ENCODE data around the gene SLC26A1.

SLC26A1 gene

DNA sequence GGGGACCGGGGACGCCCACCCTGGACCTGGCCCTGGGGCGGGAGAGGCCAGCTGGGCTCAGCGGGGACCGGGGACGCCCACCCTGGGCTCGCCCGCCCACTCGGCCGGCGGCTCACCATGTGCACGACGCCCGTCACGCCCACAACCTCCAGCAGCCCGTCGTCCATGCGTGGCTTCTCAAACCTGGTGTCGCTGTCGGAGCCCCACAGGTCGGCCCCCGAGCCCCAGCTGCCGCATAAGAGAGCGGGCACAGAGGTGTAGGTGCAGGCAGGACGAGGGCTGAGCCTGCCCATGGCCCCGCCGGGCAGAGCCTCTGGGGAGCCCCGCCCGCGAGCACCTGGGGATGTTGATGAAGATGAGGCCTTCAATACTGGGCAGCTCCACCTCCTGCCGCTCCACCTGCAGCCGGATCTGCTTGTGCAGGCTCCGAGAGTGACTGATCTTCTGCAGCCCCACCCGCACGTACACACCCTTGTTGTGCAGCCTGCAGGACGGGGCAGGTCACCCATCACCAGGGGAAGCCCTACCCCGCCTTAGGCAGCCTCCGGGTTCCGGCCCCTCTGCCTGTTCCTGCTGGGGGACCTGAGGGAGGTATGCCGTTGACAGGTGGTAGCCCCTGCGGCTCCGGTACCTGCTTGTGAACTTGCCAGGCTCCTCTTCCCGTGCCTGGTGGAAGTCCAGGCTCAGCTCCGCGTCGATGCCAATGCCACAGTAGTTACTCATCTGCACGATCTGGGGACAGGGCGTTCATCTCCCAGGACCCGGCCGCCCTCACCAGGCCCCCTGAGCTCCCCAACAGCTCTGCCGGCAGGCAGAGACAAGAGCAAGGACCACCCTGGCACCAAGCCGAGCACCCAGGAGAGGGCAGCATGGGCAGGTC, 31.6 kb downstream of the SLC26A1 start:
- Histone ChIP-seq H3K4me3 (ENCODE audit: low read depth in 1 of 2, low read length in 2 of 2) (no peak overlapping the region), H3K9ac (ENCODE audit: low read length) (no peak overlapping the region), H3K27ac (ENCODE audit: low read depth, low read length) (no peak overlapping the region), H3K27me3 (ENCODE audit: control insufficient read depth in 1 of 2, insufficient read depth in 2 of 2, low read length in 2 of 2) (no peaks in the 10 kb centered on the region), H3K9me3 (ENCODE audit: low read length) (no peaks in the 10 kb centered on the region), H3K4me1 (ENCODE audit: insufficient read depth, low read length) (no peaks in the 10 kb centered on the region), H3K36me3 (ENCODE audit: insufficient read depth, low read length) (peaks cover 12% of the 10 kb centered on the region)

DNA sequence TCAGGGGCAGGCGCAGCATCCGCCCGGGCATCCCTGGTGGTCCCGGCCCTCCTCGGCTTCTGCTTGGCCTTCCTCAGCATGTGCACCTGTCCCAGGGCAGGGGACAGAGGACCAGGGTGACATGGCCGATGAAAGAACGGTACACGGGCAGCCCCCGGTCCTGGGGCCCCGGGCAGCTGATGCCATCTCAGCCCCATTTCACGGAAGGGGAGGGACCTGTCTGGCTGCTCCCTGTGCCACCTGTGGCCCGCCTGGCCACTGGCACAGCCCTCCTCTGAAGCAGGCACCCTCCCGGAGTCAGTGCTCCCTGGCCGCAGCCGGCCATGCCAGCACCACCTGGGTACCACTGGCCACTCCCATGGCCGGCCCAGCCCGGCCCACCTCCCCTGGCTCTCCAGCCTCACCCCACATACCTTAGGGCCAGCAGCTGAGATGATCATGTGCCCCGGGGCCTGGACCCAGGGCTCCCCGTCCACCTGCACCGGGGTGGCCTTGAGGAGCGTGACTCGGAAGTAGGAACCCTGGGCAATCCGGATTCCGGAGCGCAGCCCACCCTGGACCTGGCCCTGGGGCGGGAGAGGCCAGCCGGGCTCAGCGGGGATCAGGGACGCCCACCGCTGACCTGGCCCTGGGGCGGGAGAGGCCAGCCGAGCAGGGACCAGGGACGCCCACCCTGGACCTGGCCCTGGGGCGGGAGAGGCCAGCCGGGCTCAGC, 32.4 kb downstream of the SLC26A1 start:
- Histone ChIP-seq H3K27me3 (ENCODE audit: control insufficient read depth in 1 of 2, insufficient read depth in 2 of 2, low read length in 2 of 2) (no peaks in the 10 kb centered on the region), H3K9me3 (ENCODE audit: low read length) (no peaks in the 10 kb centered on the region), H3K27ac (ENCODE audit: low read depth, low read length) (no peak overlapping the region), H3K4me3 (ENCODE audit: low read depth in 1 of 2, low read length in 2 of 2) (no peak overlapping the region), H3K36me3 (ENCODE audit: insufficient read depth, low read length) (peaks cover 12% of the 10 kb centered on the region), H3K4me1 (ENCODE audit: insufficient read depth, low read length) (no peaks in the 10 kb centered on the region), H3K9ac (ENCODE audit: low read length) (no peak overlapping the region)

DNA sequence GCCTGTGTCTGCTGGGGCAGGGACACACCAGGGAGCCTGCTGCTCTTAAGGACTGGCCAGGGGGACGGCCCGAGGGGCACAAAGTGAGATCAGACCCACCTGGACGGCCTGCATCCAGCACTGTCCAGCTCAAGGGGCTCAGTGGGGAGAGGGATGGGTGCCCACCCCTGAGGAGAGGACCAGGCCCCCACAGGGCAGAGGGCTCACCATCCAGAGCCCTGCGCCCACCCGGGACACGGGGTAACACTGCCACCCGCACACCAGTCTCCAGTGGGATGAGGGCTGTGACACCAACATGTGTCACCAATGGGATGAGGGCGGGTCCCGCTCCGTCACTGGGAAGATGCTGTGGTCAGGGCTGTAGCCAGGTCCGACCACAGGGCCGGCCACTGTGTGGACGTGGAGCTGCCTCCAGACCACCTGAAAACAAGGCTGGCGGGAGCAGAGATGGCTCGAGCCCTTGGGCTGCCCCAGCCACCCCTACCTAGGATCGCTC, 33.0 kb downstream of the SLC26A1 start:
- Histone ChIP-seq H3K4me3 (ENCODE audit: low read depth in 1 of 2, low read length in 2 of 2) (no peak overlapping the region), H3K9ac (ENCODE audit: low read length) (no peak overlapping the region), H3K27ac (ENCODE audit: low read depth, low read length) (no peak overlapping the region), H3K36me3 (ENCODE audit: insufficient read depth, low read length) (peaks cover 10% of the 10 kb centered on the region), H3K4me1 (ENCODE audit: insufficient read depth, low read length) (no peaks in the 10 kb centered on the region), H3K27me3 (ENCODE audit: control insufficient read depth in 1 of 2, insufficient read depth in 2 of 2, low read length in 2 of 2) (no peaks in the 10 kb centered on the region), H3K9me3 (ENCODE audit: low read length) (no peaks in the 10 kb centered on the region)

DNA sequence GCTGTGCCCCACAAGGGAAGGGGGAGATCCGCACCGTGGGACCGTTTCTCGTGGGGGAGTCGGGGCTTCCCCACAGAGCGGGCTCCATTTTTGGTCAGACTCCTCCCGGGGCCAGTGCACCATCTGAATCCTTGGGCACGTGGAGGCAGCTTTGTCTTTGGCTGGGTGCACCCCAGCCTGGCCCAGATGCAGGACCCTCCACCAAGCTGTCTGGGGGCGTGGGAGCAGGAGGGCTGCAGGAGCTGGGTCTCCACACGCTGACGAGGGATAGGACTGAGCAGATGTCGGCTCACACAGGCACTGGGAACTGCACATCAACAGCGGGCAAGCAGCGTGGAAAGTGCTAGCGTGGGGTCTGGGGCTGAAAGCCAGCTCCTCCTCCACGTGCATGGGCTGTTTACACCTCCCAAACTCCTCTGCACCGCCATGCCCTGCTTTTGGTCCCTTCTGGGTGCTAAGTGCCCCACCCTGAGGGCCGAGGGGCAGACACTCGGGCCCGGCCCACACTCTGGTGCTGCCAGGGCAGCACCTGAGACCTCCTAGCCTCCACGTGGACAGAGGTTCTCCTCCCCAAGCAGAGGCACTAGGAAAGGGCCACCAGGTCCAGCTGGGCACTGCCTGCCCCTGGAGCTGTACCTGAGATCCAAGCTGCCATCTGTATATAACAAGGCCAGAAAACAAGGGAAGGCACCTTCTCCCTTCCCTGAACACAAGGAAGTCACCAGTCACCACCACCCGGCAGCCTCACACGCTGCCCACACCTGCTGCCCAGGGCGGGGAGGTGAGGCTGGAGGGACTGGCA, 33.7 kb downstream of the SLC26A1 start:
- Histone ChIP-seq H3K27me3 (ENCODE audit: control insufficient read depth in 1 of 2, insufficient read depth in 2 of 2, low read length in 2 of 2) (no peaks in the 10 kb centered on the region), H3K4me1 (ENCODE audit: insufficient read depth, low read length) (no peaks in the 10 kb centered on the region), H3K9me3 (ENCODE audit: low read length) (no peaks in the 10 kb centered on the region), H3K9ac (ENCODE audit: low read length) (no peak overlapping the region), H3K4me3 (ENCODE audit: low read depth in 1 of 2, low read length in 2 of 2) (no peak overlapping the region), H3K36me3 (ENCODE audit: insufficient read depth, low read length) (peaks cover 16% of the 10 kb centered on the region), H3K27ac (ENCODE audit: low read depth, low read length) (no peak overlapping the region)

DNA sequence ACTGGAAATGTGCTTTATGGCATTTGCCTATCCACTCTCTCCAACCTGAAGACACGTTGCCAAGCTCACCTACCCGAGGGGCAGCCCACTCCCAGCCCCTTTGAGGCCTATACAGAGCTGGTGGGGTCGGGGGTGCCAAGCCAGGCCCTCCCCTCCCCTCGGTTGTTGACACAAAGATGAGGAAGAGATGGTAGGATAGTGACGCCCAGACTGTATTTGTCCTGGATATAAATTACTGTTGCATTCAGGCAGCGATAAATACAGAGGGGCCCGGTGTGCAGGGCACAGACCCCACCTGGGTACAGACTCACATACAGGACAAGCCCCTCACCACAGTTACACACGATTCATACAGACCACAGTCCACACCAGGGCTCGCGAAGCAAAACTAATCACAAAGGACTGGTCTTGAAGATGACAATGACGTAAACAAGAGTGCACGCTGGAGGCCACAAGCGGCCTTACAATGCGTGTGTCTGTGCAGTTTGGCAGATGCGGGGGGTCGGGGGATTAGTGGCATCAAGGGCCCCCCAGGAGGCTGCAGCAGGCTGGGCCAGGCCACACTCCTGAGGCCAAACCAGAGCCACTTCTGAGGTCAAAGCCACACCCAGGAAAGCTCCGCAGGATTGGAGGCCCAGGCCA, 34.4 kb downstream of the SLC26A1 start:
- Histone ChIP-seq H3K4me3 (ENCODE audit: low read depth in 1 of 2, low read length in 2 of 2) (no peak overlapping the region), H3K36me3 (ENCODE audit: insufficient read depth, low read length) (peaks cover 17% of the 10 kb centered on the region), H3K9ac (ENCODE audit: low read length) (no peak overlapping the region), H3K9me3 (ENCODE audit: low read length) (no peaks in the 10 kb centered on the region), H3K27ac (ENCODE audit: low read depth, low read length) (no peak overlapping the region), H3K27me3 (ENCODE audit: control insufficient read depth in 1 of 2, insufficient read depth in 2 of 2, low read length in 2 of 2) (no peaks in the 10 kb centered on the region), H3K4me1 (ENCODE audit: insufficient read depth, low read length) (no peaks in the 10 kb centered on the region)

DNA sequence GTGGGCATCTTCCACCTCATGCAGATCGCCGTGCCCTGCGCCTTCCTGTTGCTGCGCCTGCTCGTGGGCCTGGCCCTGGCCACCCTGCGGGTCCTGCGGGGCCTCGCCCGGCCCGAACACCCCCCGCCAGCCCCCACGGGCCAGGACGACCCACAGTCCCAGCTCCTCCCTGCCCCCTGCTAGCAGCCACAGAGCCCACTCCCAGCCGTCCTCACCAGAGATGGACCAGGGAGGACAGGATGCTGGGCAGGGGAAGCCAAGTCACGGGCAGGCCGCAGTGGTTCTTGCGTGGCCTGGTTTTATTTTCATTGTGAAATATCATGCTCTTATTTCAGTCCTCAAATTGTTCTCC, 34.9 kb downstream of the SLC26A1 start:
- H3K9me3 ChIP-seq (ENCODE audit: low read length): no peaks in the 10 kb centered on the region
- no peak overlapping the region for H3K27ac ChIP-seq (ENCODE audit: low read depth, low read length)
- H3K27me3 ChIP-seq (ENCODE audit: control insufficient read depth in 1 of 2, insufficient read depth in 2 of 2, low read length in 2 of 2): no peaks in the 10 kb centered on the region
- no peak overlapping the region for H3K4me3 ChIP-seq (ENCODE audit: low read depth in 1 of 2, low read length in 2 of 2)
- peaks cover 17% of the 10 kb centered on the region for H3K36me3 ChIP-seq (ENCODE audit: insufficient read depth, low read length)
- no peak overlapping the region for H3K9ac ChIP-seq (ENCODE audit: low read length)
- no peaks in the 10 kb centered on the region for H3K4me1 ChIP-seq (ENCODE audit: insufficient read depth, low read length)

DNA sequence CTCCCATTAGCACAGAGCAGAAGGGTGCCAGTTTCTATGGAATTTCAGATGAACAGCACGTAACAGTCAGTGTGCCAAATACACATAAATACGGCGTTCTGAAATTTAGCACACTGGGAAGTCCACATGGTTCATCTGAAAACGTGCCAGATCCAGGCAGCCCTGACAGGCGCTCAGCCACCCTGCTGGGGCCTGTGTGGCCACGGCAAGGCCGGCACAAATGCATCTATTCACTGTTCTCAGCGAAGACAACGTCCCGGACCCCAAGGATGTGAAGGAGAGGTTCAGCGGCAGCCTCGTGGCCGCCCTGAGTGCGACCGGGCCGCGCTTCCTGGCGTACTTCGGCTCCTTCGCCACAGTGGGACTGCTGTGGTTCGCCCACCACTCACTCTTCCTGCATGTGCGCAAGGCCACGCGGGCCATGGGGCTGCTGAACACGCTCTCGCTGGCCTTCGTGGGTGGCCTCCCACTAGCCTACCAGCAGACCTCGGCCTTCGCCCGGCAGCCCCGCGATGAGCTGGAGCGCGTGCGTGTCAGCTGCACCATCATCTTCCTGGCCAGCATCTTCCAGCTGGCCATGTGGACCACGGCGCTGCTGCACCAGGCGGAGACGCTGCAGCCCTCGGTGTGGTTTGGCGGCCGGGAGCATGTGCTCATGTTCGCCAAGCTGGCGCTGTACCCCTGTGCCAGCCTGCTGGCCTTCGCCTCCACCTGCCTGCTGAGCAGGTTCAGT, 35.5 kb downstream of the SLC26A1 start:
- H3K27ac ChIP-seq (ENCODE audit: low read depth, low read length): no peak overlapping the region
- no peaks in the 10 kb centered on the region for H3K27me3 ChIP-seq (ENCODE audit: control insufficient read depth in 1 of 2, insufficient read depth in 2 of 2, low read length in 2 of 2)
- no peak overlapping the region for H3K9ac ChIP-seq (ENCODE audit: low read length)
- no peak overlapping the region for H3K4me3 ChIP-seq (ENCODE audit: low read depth in 1 of 2, low read length in 2 of 2)
- no peaks in the 10 kb centered on the region for H3K4me1 ChIP-seq (ENCODE audit: insufficient read depth, low read length)
- no peaks in the 10 kb centered on the region for H3K9me3 ChIP-seq (ENCODE audit: low read length)
- H3K36me3 ChIP-seq (ENCODE audit: insufficient read depth, low read length): peaks cover 17% of the 10 kb centered on the region

DNA sequence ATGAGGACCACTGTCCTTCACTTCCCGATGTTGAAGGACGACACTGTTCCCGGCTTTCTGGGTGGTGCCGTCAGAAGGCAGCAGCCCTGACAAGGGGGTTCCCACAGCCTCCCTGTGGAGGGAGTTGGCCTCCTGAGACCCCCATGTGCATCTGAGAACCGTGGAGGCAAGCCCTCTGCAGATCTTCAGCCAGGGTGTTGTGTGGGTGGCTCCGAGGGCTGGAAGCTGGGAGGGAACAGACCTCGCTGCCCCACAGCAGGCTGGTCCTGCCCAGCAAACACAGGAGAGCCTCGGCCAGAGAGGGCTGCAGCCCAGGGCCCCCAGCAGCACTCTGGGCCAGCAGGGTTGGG, 36.0 kb downstream of the SLC26A1 start:
- H3K27me3 ChIP-seq (ENCODE audit: control insufficient read depth in 1 of 2, insufficient read depth in 2 of 2, low read length in 2 of 2): no peaks in the 10 kb centered on the region
- no peak overlapping the region for H3K9ac ChIP-seq (ENCODE audit: low read length)
- no peak overlapping the region for H3K27ac ChIP-seq (ENCODE audit: low read depth, low read length)
- no peak overlapping the region for H3K4me3 ChIP-seq (ENCODE audit: low read depth in 1 of 2, low read length in 2 of 2)
- no peaks in the 10 kb centered on the region for H3K9me3 ChIP-seq (ENCODE audit: low read length)
- H3K36me3 ChIP-seq (ENCODE audit: insufficient read depth, low read length): peaks cover 11% of the 10 kb centered on the region
- no peaks in the 10 kb centered on the region for H3K4me1 ChIP-seq (ENCODE audit: insufficient read depth, low read length)

DNA sequence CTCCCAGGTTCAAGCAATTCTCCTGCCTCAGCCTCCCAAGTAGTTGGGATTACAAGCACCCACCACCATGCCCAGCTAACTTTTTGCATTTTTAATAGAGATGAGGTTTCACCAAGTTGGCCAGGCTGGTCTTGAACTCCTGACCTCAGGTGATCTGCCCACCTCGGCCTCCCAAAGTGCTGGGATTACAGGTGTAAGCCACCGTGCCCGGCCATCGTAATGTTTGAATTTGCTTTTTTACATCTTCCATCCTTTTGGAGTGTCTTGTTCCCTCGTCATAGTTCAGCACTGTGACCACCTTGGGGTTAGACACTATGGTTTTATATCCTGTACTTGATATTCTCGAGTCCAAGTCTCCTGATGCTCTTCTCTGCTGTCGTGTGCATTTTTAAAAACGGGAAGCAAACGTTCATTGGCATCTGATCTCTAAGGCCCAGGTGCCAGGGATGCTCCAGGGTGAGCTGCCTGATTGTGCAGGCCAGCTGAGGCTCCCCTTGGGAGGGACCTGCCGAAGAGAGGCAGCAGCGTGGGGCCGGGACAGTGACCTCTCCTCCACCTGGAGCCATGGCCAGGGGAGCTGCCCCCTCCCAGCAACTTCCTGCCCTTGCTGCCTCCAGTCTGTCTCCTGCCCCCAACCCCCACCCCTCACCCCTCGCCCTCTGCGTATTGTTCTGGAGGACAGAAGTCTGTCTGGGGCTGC, 36.5 kb downstream of the SLC26A1 start:
- Histone ChIP-seq H3K9me3 (ENCODE audit: low read length) (no peaks in the 10 kb centered on the region), H3K36me3 (ENCODE audit: insufficient read depth, low read length) (peaks cover 9% of the 10 kb centered on the region), H3K4me1 (ENCODE audit: insufficient read depth, low read length) (no peaks in the 10 kb centered on the region), H3K27me3 (ENCODE audit: control insufficient read depth in 1 of 2, insufficient read depth in 2 of 2, low read length in 2 of 2) (no peaks in the 10 kb centered on the region), H3K4me3 (ENCODE audit: low read depth in 1 of 2, low read length in 2 of 2) (no peak overlapping the region), H3K9ac (ENCODE audit: low read length) (no peak overlapping the region), H3K27ac (ENCODE audit: low read depth, low read length) (no peak overlapping the region)

DNA sequence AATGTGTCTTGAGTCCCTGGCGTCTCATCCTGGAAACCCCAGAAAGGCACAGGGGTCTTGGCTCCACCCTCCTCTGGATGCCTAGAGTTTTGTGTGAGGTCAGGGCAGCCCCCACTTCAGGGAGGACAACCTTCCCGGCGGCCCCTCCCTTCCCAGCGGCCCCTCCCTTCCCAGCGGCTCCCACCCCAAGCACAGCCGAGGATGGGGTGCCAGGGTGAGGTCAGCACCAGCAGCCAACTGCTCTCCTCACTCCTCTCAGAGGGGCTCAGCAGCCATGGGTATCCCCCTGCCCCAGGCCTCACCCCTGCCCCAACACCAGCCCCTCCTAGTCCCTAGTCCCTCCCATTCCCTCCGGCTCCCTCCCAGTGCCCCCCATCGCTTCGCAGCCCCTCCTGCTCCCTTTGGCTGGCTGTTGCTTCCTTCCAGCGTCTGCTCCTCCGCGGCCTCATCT, 37.2 kb downstream of the SLC26A1 start:
- no peak overlapping the region for H3K4me3 ChIP-seq (ENCODE audit: low read depth in 1 of 2, low read length in 2 of 2)
- no peaks in the 10 kb centered on the region for H3K4me1 ChIP-seq (ENCODE audit: insufficient read depth, low read length)
- no peak overlapping the region for H3K27ac ChIP-seq (ENCODE audit: low read depth, low read length)
- H3K9ac ChIP-seq (ENCODE audit: low read length): no peak overlapping the region
- no peaks in the 10 kb centered on the region for H3K27me3 ChIP-seq (ENCODE audit: control insufficient read depth in 1 of 2, insufficient read depth in 2 of 2, low read length in 2 of 2)
- peaks cover 9% of the 10 kb centered on the region for H3K36me3 ChIP-seq (ENCODE audit: insufficient read depth, low read length)
- H3K9me3 ChIP-seq (ENCODE audit: low read length): no peaks in the 10 kb centered on the region
